Measurements from ENCODE around the gene TTC33. TPM values are rescaled to one million over a fixed set of nuclear protein-coding genes. Genes with fewer than 3 reads are reported as not detected.
"Not testable (repeated sequence)": the region's sequence is repeated elsewhere in the genome, so short reads cannot be mapped to it uniquely, and the experiment has no call there.

Gene TTC33
- total RNA-seq, 1 donor from 2014 or later = 7.6 TPM

DNA sequence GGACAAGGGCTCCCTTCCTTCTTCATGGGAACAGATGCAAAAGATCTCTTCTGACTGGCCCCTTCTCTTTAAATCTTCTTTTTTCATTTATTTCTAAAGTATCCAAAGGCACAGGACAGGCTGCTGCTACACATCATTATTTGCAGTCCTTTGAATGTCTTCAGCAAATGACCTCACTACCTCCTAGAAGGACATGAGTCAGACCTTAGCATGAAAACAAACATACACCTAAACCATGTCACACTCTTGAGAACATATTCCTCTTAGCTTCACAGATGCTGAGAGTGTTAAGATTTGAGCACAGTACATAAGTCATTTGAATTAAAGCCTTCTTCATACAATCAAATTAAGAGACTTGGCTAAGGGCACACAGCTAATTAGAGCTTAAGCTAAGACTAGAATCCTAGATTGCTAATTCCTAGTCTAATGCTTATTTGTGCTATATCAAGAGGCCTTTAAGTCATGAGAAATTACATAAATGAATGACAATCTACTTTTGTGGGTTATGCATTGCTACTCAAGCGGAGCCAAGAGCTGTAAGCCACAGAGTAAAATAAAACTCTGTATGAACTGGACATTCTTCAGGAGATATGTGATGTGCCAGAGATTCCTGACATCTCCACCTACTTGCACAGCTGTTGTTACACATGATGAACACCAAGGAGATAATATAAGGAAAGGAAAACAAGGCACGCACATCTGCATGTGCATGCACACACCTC lies 185.2 kb downstream of the TTC33 start:
- no peak overlapping the region for H3K4me3 ChIP-seq (ENCODE audit: low read depth, low read length)
- no peak for DNase-seq (ENCODE audit: low read depth)
- TF ChIP-seq, protein P1, sequence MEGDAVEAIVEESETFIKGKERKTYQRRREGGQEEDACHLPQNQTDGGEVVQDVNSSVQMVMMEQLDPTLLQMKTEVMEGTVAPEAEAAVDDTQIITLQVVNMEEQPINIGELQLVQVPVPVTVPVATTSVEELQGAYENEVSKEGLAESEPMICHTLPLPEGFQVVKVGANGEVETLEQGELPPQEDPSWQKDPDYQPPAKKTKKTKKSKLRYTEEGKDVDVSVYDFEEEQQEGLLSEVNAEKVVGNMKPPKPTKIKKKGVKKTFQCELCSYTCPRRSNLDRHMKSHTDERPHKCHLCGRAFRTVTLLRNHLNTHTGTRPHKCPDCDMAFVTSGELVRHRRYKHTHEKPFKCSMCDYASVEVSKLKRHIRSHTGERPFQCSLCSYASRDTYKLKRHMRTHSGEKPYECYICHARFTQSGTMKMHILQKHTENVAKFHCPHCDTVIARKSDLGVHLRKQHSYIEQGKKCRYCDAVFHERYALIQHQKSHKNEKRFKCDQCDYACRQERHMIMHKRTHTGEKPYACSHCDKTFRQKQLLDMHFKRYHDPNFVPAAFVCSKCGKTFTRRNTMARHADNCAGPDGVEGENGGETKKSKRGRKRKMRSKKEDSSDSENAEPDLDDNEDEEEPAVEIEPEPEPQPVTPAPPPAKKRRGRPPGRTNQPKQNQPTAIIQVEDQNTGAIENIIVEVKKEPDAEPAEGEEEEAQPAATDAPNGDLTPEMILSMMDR (conservative IDR thresholded peaks at IDR 0.05; ENCODE audit: low read depth, low read length) = no peak

DNA sequence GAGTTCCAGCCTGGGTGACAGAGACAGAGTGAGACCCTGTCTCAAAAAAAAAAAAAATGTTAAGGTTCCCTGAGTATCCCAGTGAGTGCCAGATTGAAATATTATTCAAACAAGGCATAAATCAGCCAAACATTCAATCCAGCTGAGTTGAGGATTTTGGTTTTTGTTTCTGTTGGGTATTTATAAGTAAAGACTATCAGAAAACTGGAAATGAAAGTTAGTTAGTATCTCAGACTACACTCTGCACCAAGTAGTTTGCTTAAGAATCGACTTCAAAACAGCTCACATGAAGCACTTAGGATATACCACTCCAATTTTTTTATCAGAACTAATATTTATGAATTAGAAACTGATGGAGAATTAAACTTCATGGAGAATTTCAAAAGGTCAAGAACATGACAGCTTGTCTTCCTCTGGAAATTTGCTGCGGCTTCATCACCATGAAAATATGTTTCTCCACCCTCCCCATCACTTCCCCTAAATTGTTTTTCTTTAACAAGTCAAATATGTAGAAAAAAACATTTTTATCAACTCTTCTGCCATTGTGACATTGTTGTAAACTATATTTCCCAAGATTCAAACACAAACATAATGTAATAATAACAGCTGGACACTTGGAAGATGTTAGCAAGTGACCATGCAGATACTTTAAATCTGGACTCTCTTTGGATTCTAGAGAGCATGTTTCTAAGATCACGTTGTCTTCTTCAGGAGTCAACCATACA lies 186.1 kb downstream of the TTC33 start:
- no peak for DNase-seq (ENCODE audit: low read depth)
- TF ChIP-seq, protein P1 (conservative IDR thresholded peaks at IDR 0.05; ENCODE audit: low read depth, low read length) = no peak
- H3K4me3 ChIP-seq (ENCODE audit: low read depth, low read length) = no peak overlapping the region

DNA sequence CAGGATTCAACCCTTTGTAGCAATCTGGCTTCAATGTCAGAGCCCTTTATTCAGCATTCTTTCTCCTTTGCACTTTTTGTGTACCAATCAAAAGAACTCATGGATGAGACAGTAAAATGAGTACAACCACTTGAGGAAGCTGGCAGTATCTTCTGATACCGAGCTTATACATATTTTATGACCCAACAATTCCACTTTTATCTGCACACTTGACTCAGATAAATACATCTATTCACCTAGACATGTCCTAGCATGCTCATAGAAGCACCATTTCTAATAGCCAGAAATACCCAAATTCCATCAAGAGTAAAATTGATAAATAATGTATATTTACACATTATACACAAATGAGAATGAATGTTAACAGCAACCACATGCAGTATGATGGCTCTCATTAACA lies 187.2 kb downstream of the TTC33 start:
- DNase-seq (ENCODE audit: low read depth) = no peak
- H3K4me3 ChIP-seq (ENCODE audit: low read depth, low read length) = no peak overlapping the region
- TF ChIP-seq, protein P1 (conservative IDR thresholded peaks at IDR 0.05; ENCODE audit: low read depth, low read length) = no peak

DNA sequence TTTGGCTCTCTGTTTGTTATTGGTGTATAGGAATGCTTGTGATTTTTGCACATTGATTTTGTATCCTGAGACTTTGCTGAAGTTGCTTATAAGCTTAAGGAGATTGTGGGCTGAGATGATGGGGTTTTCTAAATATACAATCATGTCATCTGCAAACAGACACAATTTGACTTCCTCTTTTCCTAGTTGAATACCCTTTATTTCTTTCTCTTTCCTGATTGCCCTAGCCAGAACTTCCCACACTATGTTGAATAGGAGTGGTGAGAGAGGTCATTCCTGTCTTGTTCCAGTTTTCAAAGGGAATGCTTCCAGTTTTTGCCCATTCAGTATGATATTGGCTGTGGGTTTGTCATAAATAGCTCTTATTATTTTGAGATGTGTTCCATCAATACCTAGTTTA lies 192.6 kb downstream of the TTC33 start:
- H3K4me3 ChIP-seq (ENCODE audit: low read depth, low read length); DNase-seq (ENCODE audit: low read depth): not testable (repeated sequence)

DNA sequence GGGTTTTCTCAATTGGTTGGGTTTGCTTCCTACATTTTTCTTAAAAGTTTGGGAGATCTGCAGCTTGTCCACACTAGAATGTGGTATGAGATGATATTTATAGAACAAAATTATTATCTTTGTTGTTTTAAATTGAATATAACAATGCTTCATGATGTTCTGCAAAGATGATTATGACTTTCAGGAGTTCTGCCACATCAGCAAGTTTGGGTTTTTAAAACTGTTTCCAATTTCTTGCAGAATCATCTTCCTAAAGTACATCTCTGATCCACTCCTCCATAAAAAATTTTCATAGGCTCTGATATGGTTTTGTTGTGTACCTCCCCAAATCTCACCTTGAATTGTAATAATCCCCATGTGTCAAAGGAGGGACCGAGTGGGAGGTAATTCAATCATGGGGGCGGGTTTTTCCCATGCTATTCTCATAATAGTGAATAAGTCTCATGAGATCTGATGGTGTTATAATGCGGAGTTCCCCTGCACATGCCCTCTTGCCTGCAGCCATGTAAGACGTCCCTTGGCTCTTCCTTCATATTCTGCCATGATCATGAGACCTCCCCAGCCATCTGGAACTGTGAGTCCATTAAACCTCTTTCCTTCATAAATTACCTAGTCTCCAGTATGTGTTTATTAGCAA lies 195.2 kb downstream of the TTC33 start:
- no peak overlapping the region for H3K4me3 ChIP-seq (ENCODE audit: low read depth, low read length)
- DNase-seq (ENCODE audit: low read depth) = no peak
- TF ChIP-seq, protein P1 (conservative IDR thresholded peaks at IDR 0.05; ENCODE audit: low read depth, low read length) = no peak

DNA sequence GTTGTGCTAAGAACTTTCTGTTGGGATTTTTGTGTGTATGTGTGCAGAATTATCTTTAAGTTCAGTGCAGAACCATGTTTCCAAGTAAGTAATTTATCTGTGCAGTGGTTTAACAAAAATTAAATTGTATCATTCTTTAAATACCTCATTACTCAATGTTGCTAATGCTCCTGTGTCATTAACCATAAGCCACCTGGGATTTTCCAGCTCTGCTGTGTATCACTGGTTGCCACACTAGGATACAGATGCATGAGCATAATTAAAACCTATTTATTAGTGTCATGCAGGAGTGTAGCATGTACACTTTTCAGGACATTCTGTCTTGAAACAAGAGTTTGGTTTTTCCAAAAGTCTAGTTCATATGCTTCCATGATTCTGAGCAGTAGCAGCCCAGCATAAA lies 196.5 kb downstream of the TTC33 start:
- no peak overlapping the region for H3K4me3 ChIP-seq (ENCODE audit: low read depth, low read length)
- no peak for DNase-seq (ENCODE audit: low read depth)
- TF ChIP-seq, protein P1 (conservative IDR thresholded peaks at IDR 0.05; ENCODE audit: low read depth, low read length) = no peak

DNA sequence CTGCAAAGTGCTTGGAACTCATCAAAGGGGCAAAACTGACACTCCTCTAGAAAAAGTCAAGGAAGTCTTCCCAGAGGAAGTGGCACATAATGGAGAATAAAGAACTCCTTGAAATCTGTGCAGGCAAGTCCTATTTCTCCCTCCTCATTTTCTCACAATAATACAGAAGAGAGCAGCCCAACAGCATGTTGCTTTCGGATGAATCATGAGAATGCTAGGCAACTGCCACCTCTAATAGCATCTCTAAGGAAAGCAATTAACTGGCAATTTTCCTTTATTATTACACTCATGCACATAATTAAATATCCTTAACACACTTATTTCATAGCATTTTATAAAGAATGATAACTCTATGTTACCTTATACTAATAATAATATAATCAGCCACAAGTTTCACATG lies 198.3 kb downstream of the TTC33 start:
- no peak for DNase-seq (ENCODE audit: low read depth)
- no peak overlapping the region for H3K4me3 ChIP-seq (ENCODE audit: low read depth, low read length)
- TF ChIP-seq, protein P1 (conservative IDR thresholded peaks at IDR 0.05; ENCODE audit: low read depth, low read length) = no peak
